ENCODE results near the gene LRPPRC.

GRCh38 chr2:43925431-43925830 lies 70.4 kb downstream of the LRPPRC start:
- no peak for TF ChIP-seq CTCF (conservative IDR thresholded peaks at IDR 0.05 in 1 of 2, IDR thresholded peaks at IDR 0.05 in 1 of 2; ENCODE audit: low read depth in 1 of 2, low read length in 2 of 2)
- no peak for TF ChIP-seq EZH2 (IDR thresholded peaks at IDR 0.05; ENCODE audit: low read length, missing control alignments)
